ENCODE measurements around the gene SLC10A7. TPM values are rescaled to one million over a fixed set of nuclear protein-coding genes. Genes with fewer than 3 reads are reported as not detected.

The SLC10A7 gene
- total and polyA plus RNA-seq, 2 of the 4 experiments (the other 2 are of a cell fraction): 5.2 to 8.4 TPM

DNA sequence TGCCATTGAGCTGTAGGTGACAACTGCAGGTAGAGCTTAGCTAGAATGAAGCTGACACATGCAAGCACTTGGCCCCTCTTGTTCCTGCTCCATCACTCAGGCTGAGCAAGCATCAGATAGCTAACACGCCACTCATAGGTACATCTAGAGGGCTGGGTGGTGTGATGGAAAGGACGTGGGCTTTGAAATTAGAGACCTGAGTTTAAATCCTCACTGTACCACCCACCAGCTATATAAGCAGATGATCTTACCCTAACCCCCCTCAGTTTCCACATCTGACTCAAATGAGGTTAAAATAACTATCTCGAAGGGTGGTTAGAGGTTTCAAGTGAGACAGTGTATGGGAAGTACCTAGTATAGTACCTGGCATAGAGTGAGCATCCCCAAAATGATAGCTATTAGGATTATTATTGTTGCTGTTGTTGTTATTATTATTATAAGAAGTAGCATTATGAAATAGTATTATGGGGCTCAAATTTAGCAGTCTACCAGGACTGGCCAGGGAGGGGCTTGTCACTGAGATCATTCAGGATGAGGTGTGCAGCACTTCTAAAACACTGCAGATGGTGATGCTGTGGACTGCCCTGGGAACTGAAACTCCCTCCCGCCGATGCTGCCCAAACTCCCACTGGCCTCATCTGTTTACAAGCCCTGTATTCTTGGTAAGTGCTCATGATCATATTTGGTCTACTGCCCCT is 248.4 kb downstream of the SLC10A7 start:
- Histone ChIP-seq H3K36me3 (ENCODE audit: control insufficient read depth, insufficient read depth, low read length) (no peaks in the 10 kb centered on the region), H2BK5ac (ENCODE audit: low read depth, low read length, poor library complexity, severe bottlenecking) (no peak overlapping the region), H2BK15ac (ENCODE audit: low read depth, low read length) (no peak overlapping the region), H4K20me1 (ENCODE audit: insufficient read depth, low read length) (no peaks in the 10 kb centered on the region), H3K4ac (ENCODE audit: low read depth, low read length) (no peak overlapping the region), H3K9me1 (ENCODE audit: insufficient read depth, low read length) (no peaks in the 10 kb centered on the region), H2BK20ac (ENCODE audit: low read depth, low read length) (no peak overlapping the region), H3K27me3 (ENCODE audit: control insufficient read depth, insufficient read depth, low read length) (no peaks in the 10 kb centered on the region), H4K5ac (ENCODE audit: low read depth, low read length) (no peak overlapping the region), H2AFZ (replicated peaks; ENCODE audit: low read length, poor library complexity) (no peak overlapping the region), H3K14ac (replicated peaks; ENCODE audit: low read depth, low read length) (no peak overlapping the region), H4K8ac (ENCODE audit: low read depth in 2 of 2, low read length in 2 of 2) (no peak overlapping the region), H3K4me2 (ENCODE audit: low read depth, low read length) (no peak overlapping the region), H2AK9ac (replicated peaks; ENCODE audit: low read depth, low read length, poor library complexity) (no peak overlapping the region), H4K91ac (ENCODE audit: insufficient read depth, low read depth, low read length) (no peak overlapping the region), H3K9ac (ENCODE audit: low read depth, low read length) (no peak overlapping the region), H3K18ac (ENCODE audit: low read depth, low read length) (no peak overlapping the region), H2BK120ac (ENCODE audit: low read depth, low read length) (no peak overlapping the region), H3K4me1 (ENCODE audit: control insufficient read depth, insufficient read depth, low read length) (no peaks in the 10 kb centered on the region), H3K56ac (ENCODE audit: extremely low read depth, insufficient read depth, low read length) (no peak overlapping the region), H3K27ac (ENCODE audit: insufficient read depth, low read length) (no peak overlapping the region), H3K79me1 (ENCODE audit: low read depth in 1 of 2, low read length in 2 of 2) (no peaks in the 10 kb centered on the region), H2AK5ac (ENCODE audit: low read depth, low read length) (no peak overlapping the region), H3K9me3 (ENCODE audit: control insufficient read depth, insufficient read depth, low read length) (no peaks in the 10 kb centered on the region), H3K4me3 (ENCODE audit: insufficient read depth, low read depth, low read length) (no peak overlapping the region), H3K23ac (ENCODE audit: low read depth, low read length) (no peak overlapping the region)
- no peak for TF ChIP-seq CEBPB (IDR thresholded peaks at IDR 0.05; ENCODE audit: low read depth, low read length)
- no peak for TF ChIP-seq RCOR1 (IDR thresholded peaks at IDR 0.05; ENCODE audit: insufficient replicate concordance, low read length)
- TF ChIP-seq MAZ (IDR thresholded peaks at IDR 0.05; ENCODE audit: borderline replicate concordance, low read depth, low read length): no peak
- no peak for TF ChIP-seq NFE2L2 (IDR thresholded peaks at IDR 0.05; ENCODE audit: low read depth, low read length)
- TF ChIP-seq, protein P1, sequence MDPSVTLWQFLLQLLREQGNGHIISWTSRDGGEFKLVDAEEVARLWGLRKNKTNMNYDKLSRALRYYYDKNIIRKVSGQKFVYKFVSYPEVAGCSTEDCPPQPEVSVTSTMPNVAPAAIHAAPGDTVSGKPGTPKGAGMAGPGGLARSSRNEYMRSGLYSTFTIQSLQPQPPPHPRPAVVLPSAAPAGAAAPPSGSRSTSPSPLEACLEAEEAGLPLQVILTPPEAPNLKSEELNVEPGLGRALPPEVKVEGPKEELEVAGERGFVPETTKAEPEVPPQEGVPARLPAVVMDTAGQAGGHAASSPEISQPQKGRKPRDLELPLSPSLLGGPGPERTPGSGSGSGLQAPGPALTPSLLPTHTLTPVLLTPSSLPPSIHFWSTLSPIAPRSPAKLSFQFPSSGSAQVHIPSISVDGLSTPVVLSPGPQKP (IDR thresholded peaks at IDR 0.05; ENCODE audit: borderline replicate concordance, low read depth, low read length): no peak
- no peak for TF ChIP-seq POLR2A (IDR thresholded peaks at IDR 0.05; ENCODE audit: low read depth, low read length)
- TF ChIP-seq MXI1 (IDR thresholded peaks at IDR 0.05; ENCODE audit: borderline replicate concordance, low read depth, low read length): no peak
- TF ChIP-seq FOS (IDR thresholded peaks at IDR 0.05; ENCODE audit: low read depth, low read length): no peak
- TF ChIP-seq MAFK (IDR thresholded peaks at IDR 0.05; ENCODE audit: low read depth, low read length): no peak
- no peak for TF ChIP-seq SMC3 (IDR thresholded peaks at IDR 0.05; ENCODE audit: low read depth, low read length)
- no peak for TF ChIP-seq CHD1 (IDR thresholded peaks at IDR 0.05; ENCODE audit: low read depth, low read length)
- TF ChIP-seq RFX5 (IDR thresholded peaks at IDR 0.05; ENCODE audit: low read depth, low read length): no peak
- TF ChIP-seq, protein P2, sequence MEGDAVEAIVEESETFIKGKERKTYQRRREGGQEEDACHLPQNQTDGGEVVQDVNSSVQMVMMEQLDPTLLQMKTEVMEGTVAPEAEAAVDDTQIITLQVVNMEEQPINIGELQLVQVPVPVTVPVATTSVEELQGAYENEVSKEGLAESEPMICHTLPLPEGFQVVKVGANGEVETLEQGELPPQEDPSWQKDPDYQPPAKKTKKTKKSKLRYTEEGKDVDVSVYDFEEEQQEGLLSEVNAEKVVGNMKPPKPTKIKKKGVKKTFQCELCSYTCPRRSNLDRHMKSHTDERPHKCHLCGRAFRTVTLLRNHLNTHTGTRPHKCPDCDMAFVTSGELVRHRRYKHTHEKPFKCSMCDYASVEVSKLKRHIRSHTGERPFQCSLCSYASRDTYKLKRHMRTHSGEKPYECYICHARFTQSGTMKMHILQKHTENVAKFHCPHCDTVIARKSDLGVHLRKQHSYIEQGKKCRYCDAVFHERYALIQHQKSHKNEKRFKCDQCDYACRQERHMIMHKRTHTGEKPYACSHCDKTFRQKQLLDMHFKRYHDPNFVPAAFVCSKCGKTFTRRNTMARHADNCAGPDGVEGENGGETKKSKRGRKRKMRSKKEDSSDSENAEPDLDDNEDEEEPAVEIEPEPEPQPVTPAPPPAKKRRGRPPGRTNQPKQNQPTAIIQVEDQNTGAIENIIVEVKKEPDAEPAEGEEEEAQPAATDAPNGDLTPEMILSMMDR (conservative IDR thresholded peaks at IDR 0.05; ENCODE audit: low read depth, low read length): no peak
- TF ChIP-seq, protein P3, sequence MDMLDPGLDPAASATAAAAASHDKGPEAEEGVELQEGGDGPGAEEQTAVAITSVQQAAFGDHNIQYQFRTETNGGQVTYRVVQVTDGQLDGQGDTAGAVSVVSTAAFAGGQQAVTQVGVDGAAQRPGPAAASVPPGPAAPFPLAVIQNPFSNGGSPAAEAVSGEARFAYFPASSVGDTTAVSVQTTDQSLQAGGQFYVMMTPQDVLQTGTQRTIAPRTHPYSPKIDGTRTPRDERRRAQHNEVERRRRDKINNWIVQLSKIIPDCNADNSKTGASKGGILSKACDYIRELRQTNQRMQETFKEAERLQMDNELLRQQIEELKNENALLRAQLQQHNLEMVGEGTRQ (IDR thresholded peaks at IDR 0.05; ENCODE audit: low read depth, low read length): no peak
- dilution Hi-C loops (cut with HindIII; ENCODE audit: low sequenced_read_pairs, unreplicated experiment): no loop called here
- intact Hi-C loops (cut with micrococcal nuclease): no loop called here
- no CpG with 5 or more reads among the region's 5 CpGs for WGBS, 2 experiments (ENCODE audit: extremely low coverage in 2 of 2, insufficient read length in 1 of 2)
- CTCF ChIA-PET: no interaction called here
- in situ Hi-C loops (cut with MboI; ENCODE audit: low sequenced_read_pairs): no loop called here
- ATAC-seq (ENCODE audit: low read depth) (no peak), DNase-seq (no peak)
- BruUV-seq (replicated peaks): no TSS peak
- POLR2A ChIA-PET (ENCODE audit: unreplicated experiment): no interaction called here
